ENCODE measurements around the gene OTOL1.

GRCh38 chr3:161475206-161475605, 21.4 kb upstream of the OTOL1 start:
- TF ChIP-seq CTCF (IDR thresholded peaks at IDR 0.05) = no peak
- no peak for TF ChIP-seq EP300 (IDR thresholded peaks at IDR 0.05)

Data from esophagus muscularis mucosa (tissue), 3 donors.